Bronchial epithelial cell (primary cell): ENCODE measurements around the gene MYOC. TPM values are rescaled to one million over a fixed set of nuclear protein-coding genes. Genes with fewer than 3 reads are reported as not detected.
"Not testable (repeated sequence)": the region's sequence is repeated elsewhere in the genome, so short reads cannot be mapped to it uniquely, and the experiment has no call there.

Source experiments
- DNase-seq: peaks from one replicate; pipeline ENCODE4 v3.0.0-alpha.2; 2010; ENCODE audit warnings: low read depth
- FAIRE-seq: peaks from 2 replicates; lab custom pipeline; 2011; peaks lifted over from hg19 to GRCh38; lab: Jason Lieb, UNC
- H3K27me3 ChIP-seq: 2 replicates; pipeline ENCODE4 v1.5.1; 2011; ENCODE audit warnings: low read length; ENCODE audit not compliant: control insufficient read depth, insufficient read depth
- H3K36me3 ChIP-seq: 2 replicates; pipeline ENCODE4 v1.5.1; 2011; ENCODE audit warnings: low read length; ENCODE audit not compliant: control insufficient read depth, insufficient read depth
- H3K4me3 ChIP-seq: 2 replicates; pipeline ENCODE4 v1.5.1; 2011; ENCODE audit warnings: mild to moderate bottlenecking, low read depth, low read length, control low read depth
- total RNA-seq: library from RNA; depleted of rRNA; stranded (reverse); fragments of >200 nt; gene quantifications from 2 replicates; pipeline ENCODE4 v1.2.1, GENCODE V29; 2014
- TF ChIP-seq, protein P1 (sequence below): IDR thresholded peaks from 2 replicates; pipeline ENCODE4 v1.5.1; 2011; ENCODE audit warnings: mild to moderate bottlenecking, moderate library complexity, low read length, control low read depth, inconsistent platforms; ENCODE audit not compliant: insufficient read depth, severe bottlenecking

Gene MYOC
- not detected in 2 replicates for total RNA-seq

DNA sequence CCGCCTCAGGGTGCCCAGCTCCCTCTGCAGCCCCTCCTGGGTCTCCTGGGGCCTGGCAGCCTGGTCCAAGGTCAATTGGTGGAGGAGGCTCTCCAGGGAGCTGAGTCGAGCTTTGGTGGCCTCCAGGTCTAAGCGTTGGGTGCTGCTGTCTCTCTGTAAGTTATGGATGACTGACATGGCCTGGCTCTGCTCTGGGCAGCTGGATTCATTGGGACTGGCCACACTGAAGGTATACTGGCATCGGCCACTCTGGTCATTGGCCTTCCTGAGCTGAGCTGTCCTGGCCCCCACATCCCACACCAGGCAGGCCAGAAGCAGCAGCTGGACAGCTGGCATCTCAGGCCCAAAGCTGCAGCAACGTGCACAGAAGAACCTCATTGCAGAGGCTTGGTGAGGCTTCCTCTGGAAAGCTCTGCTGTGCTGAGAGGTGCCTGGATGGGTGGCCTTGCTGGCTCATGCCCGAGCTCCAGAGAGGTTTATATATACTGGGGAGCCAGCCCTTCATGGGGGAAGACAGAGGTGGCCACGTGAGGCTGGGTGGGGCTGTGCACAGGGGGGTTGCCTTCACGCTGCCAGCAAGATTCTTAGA, at the start of gene MYOC:
Gene MYOC, minus strand, starts transcription at position 455 of the 589 bp plus-strand sequence. Its CDS starts 77 bp downstream, at position 378.
- no peaks in the 10 kb centered on the region for H3K36me3 ChIP-seq
- no peak within 1 kb of the TSS for H3K4me3 ChIP-seq
- no peaks in the 10 kb centered on the region for H3K27me3 ChIP-seq
- FAIRE-seq (no peak), DNase-seq (no peak)
- TF ChIP-seq, protein P1, sequence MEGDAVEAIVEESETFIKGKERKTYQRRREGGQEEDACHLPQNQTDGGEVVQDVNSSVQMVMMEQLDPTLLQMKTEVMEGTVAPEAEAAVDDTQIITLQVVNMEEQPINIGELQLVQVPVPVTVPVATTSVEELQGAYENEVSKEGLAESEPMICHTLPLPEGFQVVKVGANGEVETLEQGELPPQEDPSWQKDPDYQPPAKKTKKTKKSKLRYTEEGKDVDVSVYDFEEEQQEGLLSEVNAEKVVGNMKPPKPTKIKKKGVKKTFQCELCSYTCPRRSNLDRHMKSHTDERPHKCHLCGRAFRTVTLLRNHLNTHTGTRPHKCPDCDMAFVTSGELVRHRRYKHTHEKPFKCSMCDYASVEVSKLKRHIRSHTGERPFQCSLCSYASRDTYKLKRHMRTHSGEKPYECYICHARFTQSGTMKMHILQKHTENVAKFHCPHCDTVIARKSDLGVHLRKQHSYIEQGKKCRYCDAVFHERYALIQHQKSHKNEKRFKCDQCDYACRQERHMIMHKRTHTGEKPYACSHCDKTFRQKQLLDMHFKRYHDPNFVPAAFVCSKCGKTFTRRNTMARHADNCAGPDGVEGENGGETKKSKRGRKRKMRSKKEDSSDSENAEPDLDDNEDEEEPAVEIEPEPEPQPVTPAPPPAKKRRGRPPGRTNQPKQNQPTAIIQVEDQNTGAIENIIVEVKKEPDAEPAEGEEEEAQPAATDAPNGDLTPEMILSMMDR, result no peak

DNA sequence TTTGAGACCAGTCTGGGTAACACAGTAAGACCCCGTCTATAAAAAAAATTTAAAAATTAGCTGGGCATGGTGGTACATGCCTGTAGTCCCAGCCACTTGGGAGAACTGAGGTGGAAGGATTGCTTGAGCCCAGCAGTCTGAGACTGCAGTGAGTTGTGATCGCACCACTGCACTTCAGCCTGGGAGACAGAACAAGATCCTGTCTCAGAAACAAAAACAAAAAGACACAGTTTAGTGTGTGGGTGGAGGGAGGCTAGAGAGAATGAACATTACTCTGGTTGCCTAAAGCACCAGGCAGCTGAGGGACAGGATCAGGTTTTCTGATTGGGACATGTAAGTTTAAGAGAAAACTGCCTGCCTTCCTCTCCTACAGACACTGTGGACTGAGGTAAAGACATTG, 47.0 kb upstream of the MYOC start:
- Histone ChIP-seq H3K27me3 (no peaks in the 10 kb centered on the region), H3K4me3 (no peak overlapping the region), H3K36me3 (no peaks in the 10 kb centered on the region)
- DNase-seq (no peak), FAIRE-seq (no peak)
- TF ChIP-seq, protein P1, result no peak

DNA sequence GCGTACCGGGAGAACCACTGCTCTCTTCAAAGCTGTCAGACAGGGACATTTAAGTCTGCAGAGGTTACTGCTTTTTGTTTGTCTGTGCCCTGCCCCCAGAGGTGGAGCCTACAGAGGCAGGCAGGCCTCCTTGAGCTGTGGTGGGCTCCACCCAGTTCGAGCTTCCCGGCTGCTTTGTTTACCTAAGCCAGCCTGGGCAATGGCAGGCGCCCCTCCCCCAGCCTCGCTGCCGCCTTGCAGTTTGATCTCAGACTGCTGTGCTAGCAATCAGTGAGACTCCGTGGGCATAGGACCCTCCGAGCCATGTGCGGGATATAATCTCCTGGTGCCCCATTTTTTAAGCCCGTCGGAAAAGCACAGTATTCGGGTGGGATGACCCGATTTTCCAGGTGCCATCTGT, 43.3 kb upstream of the MYOC start:
- not testable (repeated sequence) for DNase-seq, H3K27me3 ChIP-seq, H3K4me3 ChIP-seq, FAIRE-seq, H3K36me3 ChIP-seq

DNA sequence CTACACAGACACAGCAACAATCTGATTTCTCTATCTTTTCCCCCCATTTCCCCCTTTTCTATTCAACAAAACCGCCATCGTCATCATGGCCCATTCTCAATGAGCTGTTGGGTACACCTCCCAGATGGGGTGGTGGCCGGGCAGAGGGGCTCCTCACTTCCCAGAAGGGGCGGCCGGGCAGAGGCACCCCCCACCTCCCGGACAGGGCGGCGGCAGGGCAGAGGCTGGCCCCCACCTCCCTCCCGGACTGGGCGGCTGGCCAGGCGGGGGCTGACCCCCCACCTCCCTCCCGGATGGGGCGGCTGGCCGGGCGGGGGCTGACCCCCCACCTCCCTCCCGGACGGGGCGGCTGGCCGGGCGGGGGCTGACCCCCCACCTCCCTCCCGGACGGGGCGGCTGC, 41.1 kb upstream of the MYOC start:
- not testable (repeated sequence) for H3K27me3 ChIP-seq, DNase-seq, FAIRE-seq, H3K4me3 ChIP-seq, H3K36me3 ChIP-seq

DNA sequence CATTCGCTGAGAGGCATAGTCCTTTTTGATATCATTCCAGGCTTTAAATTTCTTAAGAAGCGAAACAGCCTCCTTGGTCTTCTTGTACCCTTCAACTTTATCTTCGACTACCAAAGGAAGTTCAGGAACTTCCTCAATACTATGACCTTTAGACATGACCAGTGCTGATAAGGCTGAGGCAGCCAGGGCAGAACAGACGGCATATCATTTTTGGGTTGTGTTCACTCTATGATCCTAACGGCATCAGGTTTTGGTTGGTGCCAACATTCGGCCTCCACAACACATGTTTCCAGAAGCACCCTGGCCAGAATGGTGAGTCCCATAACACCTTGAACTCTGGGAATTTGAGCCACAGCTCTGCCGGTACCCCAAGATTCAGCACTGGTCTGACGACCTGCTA, 31.4 kb upstream of the MYOC start:
- TF ChIP-seq, protein P1, result no peak
- Histone ChIP-seq H3K27me3 (no peaks in the 10 kb centered on the region), H3K36me3 (no peaks in the 10 kb centered on the region), H3K4me3 (no peak overlapping the region)
- FAIRE-seq (no peak), DNase-seq (no peak)

DNA sequence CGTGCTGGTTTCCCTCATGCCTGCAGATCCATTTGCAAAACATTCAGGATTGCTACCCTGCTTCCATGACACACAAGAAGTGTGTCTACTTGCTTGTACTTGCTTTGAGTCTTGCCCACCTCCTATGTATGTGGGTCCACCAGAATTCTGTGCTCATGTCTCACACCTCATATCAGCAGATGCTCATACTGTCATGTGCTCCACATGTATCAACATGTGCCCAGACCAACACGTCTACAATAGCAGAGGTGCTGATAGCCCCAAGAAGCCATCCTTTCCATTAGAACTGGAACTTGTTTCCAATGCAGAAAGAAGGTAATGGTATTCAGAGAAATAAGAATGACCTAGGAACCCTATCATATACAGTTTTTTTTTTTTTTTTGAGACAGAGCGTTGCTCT, 27.9 kb upstream of the MYOC start:
- Histone ChIP-seq H3K36me3 (no peaks in the 10 kb centered on the region), H3K4me3 (no peak overlapping the region), H3K27me3 (no peaks in the 10 kb centered on the region)
- no peak for FAIRE-seq
- DNase-seq, result peak; percentile 22
- TF ChIP-seq, protein P1, result no peak

DNA sequence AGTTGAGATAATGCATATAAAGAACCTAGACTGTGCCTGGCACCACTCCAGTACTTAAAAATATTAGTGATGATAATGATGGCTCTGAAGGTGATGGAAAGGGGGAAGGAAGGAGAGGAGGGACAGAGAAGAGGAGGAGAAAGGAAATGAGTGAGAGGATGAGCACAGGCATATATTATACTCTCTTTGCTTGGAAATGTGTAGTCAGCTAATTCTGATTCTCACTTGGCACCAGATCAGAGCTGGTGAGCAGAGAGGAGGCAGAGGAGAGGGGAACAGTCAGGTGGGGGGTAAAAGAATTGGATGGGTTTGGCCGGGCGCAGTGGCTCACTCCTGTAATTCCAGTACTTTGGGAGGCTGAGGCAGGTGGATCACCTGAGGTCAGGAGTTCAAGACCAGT, 24.3 kb upstream of the MYOC start:
- TF ChIP-seq, protein P1, result no peak
- FAIRE-seq (no peak), DNase-seq (no peak)
- no peaks in the 10 kb centered on the region for H3K27me3 ChIP-seq
- no peak overlapping the region for H3K4me3 ChIP-seq
- H3K36me3 ChIP-seq, result no peaks in the 10 kb centered on the region
